MM.1S (cell line): ENCODE measurements around the gene COL12A1.

Experiments
- EZH2 ChIP-seq: fragments of 300-600 bp; sonication (generic); optimal IDR thresholded peaks from 2 replicates; pipeline ENCODE3; 2017; ENCODE audit warnings: low read depth, mild to moderate bottlenecking, antibody characterized with exemption, low read length, mixed read lengths
- EZH2phosphoT487 ChIP-seq: fragments of 300-600 bp; sonication (generic); IDR thresholded peaks from 2 replicates; pipeline ENCODE4 v1.6.1; 2018; ENCODE audit warnings: antibody characterized with exemption, low read length
- TF ChIP-seq, protein P1 (sequence below): fragments of 300-600 bp; sonication (generic); IDR thresholded peaks from 2 replicates; pipeline ENCODE4 v1.5.1; 2016; ENCODE audit warnings: antibody characterized with exemption, low read length, mixed read lengths

DNA sequence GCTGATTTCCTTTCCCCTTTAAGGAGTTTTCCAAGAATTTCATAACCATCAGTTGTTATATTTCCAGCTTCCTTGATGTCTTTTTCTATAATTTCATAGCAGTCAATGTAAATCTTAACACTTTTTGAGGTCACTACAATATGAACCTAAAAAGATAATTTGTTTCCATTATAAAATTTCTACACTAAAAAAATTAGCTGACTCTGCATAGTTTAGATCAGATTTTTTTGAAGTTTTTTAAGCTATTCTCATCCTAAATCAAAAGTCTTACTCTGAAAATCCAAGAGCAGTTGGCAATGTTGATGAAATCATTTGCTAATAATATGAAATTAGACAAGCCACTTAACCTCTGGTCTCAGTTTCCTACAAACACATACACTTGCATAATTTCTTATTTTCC lies 96.8 kb downstream of the COL12A1 start:
- no peak for TF ChIP-seq EZH2phosphoT487
- TF ChIP-seq, protein P1, sequence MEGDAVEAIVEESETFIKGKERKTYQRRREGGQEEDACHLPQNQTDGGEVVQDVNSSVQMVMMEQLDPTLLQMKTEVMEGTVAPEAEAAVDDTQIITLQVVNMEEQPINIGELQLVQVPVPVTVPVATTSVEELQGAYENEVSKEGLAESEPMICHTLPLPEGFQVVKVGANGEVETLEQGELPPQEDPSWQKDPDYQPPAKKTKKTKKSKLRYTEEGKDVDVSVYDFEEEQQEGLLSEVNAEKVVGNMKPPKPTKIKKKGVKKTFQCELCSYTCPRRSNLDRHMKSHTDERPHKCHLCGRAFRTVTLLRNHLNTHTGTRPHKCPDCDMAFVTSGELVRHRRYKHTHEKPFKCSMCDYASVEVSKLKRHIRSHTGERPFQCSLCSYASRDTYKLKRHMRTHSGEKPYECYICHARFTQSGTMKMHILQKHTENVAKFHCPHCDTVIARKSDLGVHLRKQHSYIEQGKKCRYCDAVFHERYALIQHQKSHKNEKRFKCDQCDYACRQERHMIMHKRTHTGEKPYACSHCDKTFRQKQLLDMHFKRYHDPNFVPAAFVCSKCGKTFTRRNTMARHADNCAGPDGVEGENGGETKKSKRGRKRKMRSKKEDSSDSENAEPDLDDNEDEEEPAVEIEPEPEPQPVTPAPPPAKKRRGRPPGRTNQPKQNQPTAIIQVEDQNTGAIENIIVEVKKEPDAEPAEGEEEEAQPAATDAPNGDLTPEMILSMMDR, result no peak
- TF ChIP-seq EZH2, result no peak
